GM12872 (cell line): Measurements from ENCODE around the gene MAL.

Experiments used
- TF ChIP-seq, protein P1 (sequence below): IDR thresholded peaks from 3 replicates; pipeline ENCODE4 v1.5.1; 2011; ENCODE audit warnings: low read depth, mild to moderate bottlenecking, low read length, moderate library complexity; ENCODE audit not compliant: insufficient read depth

MAL gene

DNA sequence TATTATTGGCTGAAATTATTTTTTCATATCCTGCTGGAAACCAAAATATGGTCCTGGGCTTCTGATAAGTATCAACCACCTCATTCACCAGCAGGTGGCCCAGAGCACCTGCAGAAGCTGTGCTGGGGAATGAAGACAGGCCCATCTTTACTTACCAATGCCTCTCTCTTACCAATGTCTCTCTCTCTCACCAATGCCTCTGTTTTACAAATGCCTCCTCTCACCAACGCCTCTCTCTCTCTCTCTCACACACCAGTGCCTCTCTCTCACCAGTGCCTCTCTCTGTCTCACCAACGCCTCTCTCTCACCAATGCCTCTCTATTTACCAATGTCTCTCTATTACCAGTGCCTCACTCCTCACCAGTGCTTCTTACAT, 2.3 kb upstream of the MAL start:
- TF ChIP-seq, protein P1, sequence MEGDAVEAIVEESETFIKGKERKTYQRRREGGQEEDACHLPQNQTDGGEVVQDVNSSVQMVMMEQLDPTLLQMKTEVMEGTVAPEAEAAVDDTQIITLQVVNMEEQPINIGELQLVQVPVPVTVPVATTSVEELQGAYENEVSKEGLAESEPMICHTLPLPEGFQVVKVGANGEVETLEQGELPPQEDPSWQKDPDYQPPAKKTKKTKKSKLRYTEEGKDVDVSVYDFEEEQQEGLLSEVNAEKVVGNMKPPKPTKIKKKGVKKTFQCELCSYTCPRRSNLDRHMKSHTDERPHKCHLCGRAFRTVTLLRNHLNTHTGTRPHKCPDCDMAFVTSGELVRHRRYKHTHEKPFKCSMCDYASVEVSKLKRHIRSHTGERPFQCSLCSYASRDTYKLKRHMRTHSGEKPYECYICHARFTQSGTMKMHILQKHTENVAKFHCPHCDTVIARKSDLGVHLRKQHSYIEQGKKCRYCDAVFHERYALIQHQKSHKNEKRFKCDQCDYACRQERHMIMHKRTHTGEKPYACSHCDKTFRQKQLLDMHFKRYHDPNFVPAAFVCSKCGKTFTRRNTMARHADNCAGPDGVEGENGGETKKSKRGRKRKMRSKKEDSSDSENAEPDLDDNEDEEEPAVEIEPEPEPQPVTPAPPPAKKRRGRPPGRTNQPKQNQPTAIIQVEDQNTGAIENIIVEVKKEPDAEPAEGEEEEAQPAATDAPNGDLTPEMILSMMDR: peak; percentile 69

DNA sequence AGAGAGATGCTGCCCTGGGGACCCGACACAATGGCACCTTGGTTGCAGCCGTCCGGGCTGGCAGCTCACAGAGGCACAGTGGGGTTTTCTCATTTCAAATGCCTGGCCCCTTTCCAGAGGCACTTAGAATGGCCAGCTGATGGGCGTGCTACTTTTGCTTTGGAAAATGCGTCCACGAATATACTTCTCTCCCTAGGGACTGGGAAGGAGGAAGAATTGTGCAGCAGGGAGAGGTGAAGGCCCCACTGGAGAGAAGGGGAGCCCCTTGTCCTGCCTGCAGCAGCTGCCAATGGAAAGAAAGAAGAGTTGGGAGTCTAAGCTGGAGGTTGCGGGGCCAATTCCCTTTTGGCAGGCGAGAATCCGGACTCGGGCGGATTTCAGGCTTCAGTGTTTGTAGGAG, 1.1 kb upstream of the MAL start:
- TF ChIP-seq, protein P1: no peak

DNA sequence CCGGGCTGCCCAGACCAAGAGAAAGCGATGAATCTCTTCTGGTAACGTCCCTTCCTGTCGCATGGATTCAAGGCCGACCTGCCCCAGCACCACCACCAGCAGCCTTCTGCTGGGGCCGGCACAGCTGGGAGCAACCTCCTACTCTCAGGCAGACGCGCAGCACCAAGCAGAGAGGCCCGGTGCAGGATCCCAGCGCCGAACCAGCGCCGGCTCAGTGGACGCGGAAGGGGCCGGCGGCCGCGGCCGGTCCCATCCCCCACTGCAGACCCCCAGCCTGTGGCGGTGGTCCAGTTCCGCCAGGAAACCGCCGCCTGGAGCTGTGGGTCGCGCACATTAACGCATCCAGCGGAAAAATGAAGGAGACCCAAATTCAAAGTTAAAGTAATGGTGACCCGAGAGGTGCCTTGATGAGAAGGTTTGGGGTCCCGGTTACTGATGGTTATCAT, 525 bp upstream of the MAL start:
- TF ChIP-seq, protein P1: no peak

DNA sequence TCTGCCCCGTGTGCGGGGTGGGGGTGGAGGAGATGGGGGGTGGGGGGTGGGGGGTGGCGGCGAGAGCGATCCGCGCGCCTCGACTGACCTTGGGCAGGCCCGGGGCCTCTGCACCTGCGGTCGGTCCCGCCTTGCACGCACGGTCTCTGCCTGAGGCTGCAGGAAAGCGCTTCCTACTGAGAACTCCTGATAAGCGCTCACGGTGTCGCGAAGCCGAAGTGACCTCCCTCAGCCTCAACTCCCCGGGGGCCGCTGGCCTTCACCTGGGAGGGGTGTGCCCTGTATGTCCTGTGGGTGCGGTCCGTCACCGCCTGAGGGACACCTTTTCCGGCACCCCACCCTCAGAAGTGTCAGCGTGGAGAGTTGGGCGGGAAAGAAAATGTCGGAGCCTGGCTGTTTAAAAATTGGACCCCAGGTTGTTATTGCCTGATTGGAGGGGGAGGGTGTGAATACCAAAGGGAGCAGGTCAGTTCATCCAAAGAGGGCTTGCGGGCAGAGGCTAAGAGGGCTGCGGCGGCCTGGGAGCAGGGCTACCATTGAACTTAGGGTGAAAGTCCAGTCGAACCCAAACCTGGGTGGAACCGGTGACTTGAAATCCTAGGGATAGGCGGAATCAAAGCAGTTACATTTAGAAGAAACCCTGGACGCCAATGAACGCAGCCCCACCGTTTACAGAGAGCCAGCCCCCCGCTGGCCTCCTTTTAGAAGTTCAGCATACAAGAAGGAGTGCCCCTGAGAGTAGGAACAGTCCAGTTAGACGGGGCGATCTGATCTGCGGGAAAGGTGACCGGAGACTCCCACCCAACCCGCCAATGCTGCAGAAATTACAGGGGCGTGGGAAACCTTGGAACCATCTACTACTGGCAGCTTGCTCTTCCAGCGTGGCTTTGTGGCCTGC, 1.2 kb downstream of the MAL start:
- TF ChIP-seq, protein P1: no peak

DNA sequence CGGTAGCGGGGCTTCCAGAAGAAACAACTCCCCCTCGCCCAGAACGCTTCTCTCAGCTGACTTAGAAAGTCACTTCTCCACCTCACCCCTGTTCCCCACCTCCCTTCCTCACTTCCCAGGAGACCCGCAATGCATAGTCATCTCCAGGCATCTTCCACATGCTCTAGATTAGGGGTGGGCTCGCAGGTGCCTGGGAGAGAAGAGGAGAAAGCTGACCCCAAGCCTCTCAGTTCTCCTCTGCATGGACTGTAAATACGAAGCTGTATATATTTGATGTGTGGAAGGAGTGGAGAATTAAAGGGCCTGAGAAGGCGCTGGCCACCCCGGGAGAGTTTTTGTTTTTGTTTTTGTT, 1.8 kb downstream of the MAL start:
- TF ChIP-seq, protein P1: no peak

DNA sequence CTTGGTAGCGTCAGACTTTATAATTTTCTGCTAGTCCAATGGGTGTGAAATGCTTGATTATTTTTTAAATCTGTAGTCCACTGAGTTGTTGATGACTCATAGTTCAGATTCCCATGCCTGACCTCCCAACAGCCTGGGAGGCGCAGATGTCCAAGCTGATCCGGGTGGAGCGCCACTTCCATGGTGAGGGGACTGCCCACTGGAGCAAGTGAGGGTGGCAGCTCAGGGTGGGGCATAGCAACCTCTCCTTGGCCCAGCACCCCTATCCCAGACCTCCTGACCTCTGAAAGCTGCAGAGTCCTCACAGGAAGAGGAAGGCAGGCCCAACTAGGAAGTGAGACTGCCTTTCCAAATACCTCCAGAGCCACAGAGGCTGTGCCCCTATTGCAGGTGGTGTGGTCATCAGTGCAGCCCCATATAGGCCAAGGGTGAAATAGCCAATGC, 4.4 kb downstream of the MAL start:
- TF ChIP-seq, protein P1: no peak

DNA sequence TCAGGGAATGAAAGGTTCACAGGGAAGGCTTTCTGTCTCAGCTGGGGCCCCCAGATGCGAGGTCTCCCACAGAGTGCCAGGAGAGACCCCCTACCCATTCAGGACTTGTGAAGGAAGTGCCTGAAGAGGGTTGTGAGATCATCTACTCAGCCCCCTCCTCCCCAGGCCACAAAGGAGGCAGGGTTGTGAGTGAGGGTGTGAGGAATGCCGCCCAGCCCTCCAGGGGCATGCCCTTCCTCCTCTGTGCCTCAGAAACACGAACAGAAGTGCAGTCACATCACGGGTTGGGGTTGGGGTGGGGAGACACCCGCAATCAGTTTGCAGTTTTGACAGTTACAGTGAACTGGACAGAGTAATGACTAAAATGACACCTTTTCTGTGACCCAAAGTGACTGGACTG, 5.0 kb downstream of the MAL start:
- TF ChIP-seq, protein P1: no peak
